Epithelial cell of proximal tubule (primary cell): ENCODE results near the gene COL13A1. TPM values are rescaled to one million over a fixed set of nuclear protein-coding genes. Genes with fewer than 3 reads are reported as not detected.

ENCODE experiments used
- DNase-seq: peaks from one replicate; pipeline ENCODE4 v3.0.0-alpha.2; 2011; ENCODE audit warnings: low read depth
- H3K4me3 ChIP-seq: 2 replicates; pipeline ENCODE4 v1.5.1; 2011; ENCODE audit warnings: low read depth, mild to moderate bottlenecking, low read length
- total RNA-seq: library from RNA; depleted of rRNA; stranded (reverse); fragments of >200 nt; gene quantifications from 2 replicates; pipeline ENCODE4 v1.2.3, GENCODE V29; 2015
- TF ChIP-seq, protein P1 (sequence below): conservative IDR thresholded peaks from 2 replicates; pipeline ENCODE4 v1.5.1; 2012; ENCODE audit warnings: low read depth, mild to moderate bottlenecking, low read length

COL13A1 gene
- total RNA-seq, 1 donor from 2014 or later: 13.6 TPM

DNA sequence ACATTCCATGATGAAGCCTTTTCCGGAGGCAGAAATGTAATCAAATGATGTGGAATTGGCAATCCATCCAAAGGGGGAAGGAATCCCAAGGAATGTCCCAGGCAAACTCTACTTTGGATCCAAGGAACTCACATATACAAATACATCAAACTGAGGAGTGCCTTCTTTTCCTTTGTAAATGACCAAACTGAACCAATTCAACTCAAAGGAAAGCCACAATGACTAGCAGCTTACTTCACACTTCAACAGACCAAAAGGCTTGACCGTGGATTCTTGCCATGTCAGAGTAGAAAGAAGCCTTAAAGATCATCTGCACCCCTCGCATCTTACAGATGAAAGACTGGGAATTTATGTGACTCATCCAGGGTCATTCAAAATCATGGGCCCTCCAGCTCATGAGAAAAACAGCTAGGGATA lies 171.3 kb downstream of the COL13A1 start:
- H3K4me3 ChIP-seq: no peak overlapping the region
- DNase-seq: no peak
- TF ChIP-seq, protein P1, sequence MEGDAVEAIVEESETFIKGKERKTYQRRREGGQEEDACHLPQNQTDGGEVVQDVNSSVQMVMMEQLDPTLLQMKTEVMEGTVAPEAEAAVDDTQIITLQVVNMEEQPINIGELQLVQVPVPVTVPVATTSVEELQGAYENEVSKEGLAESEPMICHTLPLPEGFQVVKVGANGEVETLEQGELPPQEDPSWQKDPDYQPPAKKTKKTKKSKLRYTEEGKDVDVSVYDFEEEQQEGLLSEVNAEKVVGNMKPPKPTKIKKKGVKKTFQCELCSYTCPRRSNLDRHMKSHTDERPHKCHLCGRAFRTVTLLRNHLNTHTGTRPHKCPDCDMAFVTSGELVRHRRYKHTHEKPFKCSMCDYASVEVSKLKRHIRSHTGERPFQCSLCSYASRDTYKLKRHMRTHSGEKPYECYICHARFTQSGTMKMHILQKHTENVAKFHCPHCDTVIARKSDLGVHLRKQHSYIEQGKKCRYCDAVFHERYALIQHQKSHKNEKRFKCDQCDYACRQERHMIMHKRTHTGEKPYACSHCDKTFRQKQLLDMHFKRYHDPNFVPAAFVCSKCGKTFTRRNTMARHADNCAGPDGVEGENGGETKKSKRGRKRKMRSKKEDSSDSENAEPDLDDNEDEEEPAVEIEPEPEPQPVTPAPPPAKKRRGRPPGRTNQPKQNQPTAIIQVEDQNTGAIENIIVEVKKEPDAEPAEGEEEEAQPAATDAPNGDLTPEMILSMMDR: no peak

DNA sequence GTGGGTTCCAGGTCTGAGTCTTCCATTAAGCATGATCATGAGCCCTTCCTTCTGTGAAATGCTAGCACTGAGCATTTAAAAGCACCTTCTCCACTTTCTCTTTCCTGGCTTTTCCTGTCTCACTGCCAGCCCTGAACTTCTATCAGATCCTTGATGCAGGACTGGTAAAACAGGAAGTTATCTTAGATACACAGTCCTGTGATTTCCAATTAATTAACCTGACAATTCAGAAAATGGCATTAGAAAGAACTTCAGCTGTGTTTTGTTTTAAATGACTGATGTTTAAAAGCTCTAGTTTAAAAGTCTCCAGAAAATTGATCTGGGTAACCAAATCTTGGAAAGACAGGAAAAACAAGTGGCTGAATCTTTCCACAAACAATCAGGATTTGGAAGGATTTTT lies 172.0 kb downstream of the COL13A1 start:
- no peak overlapping the region for H3K4me3 ChIP-seq
- no peak for DNase-seq
- TF ChIP-seq, protein P1: no peak

DNA sequence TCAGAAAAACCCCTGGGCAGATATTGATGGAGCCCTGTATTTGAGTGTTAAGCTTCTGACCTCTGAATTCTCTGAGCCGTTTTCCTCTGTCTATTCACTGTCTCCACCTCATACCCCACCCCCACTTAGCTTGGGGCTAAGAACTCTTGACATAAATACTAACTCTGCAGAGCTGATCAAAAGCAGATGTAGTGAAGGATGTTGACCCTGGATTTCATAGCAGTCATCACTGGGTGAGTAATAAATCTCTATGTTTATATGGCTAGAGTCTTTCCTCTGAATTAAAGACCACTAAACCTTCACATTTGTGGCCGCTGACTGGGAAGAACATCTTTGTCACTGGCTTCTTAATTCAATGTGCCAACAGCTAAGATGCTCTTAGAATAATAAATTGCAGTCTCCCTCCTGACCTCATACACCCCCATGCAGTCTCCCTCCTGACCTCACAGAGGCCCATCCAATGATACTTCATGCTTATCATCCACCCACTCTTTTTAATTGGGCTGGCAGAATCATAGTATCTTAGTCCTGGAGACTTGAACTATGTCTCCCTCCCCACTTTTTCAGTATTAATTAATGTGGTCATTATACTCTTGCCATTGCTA lies 172.9 kb downstream of the COL13A1 start:
- no peak for DNase-seq
- TF ChIP-seq, protein P1: no peak
- H3K4me3 ChIP-seq: no peak overlapping the region

DNA sequence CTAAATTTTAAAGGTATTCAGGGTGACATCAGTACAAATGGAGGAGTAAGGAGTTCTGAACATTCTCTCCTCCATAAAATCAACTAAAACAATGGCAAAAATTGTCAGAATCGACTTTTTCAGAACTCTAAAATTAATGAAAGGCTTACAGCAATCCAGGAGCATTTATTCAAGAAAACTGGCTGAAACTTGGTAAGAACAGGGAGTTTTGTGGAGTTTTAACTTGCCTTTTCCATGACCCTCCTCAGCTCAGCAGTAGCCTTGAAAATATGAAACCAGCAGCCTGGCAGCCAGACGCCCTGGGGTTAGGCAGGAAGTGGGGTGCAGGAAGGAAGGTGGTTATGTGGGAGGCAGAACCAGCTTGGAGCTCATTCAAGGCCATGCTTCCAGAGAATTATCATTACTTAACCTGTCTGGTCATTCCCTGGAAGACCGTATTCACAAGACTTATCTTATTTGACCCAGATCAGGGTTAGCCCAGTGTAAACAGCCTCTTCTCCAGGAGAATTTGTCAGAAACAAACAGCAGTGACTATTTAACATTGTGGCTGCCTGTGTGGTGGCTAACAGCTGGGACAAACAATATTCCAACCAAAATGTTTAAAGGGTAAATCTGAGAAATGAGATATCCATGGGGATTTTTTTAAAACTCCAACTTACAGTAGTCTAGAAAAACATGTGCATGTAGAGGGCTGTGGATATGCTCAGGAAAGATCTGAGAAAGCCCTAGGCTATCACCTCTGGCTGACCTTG lies 175.3 kb downstream of the COL13A1 start:
- no peak for DNase-seq
- H3K4me3 ChIP-seq: no peak overlapping the region
- TF ChIP-seq, protein P1: no peak

DNA sequence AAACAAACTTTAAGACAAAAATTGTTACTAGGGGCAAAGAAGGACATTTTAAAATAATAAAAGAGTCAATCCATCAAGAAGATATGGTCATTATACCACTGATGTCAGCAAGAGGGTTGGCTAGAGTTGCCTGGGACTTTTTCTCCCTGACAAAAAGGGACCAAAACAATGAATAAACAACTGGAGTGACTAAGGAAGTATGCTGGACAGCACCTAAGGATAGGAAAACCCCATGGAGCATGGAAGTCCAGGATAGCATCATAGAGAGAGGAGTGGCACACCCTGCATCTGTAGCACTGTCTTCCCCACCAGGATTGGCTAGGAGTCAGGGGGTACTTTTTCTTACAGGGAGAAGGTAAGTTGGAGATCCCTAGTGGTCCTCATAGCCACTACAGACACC lies 177.5 kb downstream of the COL13A1 start:
- no peak overlapping the region for H3K4me3 ChIP-seq
- no peak for DNase-seq
- TF ChIP-seq, protein P1: no peak

DNA sequence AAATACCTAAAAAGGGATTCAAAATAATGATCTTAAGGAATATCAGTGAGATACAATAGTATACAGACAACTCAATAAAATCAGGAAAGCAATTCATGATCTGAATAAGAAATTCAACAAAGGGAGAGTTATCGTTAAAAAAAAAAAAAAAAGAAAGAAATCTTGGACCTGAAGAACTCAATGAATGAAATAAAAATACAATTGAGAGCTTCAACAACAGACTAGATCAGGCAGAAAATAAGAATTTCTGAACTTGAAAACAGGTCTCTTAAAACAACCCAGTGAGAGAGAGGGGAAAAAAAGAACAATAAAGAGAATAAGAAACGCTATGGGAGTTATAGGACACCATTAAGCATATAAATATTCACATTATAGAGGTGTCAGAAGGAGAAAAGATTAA lies 179.0 kb downstream of the COL13A1 start:
- no peak for DNase-seq
- no peak overlapping the region for H3K4me3 ChIP-seq
- TF ChIP-seq, protein P1: no peak

DNA sequence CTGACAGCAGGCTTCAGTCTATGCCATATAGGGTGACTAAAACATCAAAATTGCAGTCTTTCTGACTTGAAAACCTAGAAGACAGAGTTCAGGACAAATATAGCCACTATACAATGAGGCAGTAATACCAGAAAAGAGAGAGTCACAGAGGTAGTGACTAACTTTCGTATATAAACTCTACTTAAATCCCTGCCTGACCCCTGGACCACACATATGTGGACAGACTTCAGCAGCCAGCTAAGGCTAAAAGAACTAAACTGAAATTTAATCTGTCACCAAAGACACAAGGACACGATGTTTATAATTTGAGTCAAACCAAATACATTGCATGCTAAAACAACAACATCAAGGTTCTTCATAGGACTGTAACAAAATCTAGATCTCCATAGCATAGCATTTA lies 186.4 kb downstream of the COL13A1 start:
- TF ChIP-seq, protein P1: no peak
- no peak overlapping the region for H3K4me3 ChIP-seq
- no peak for DNase-seq
